ENCODE results near the gene SLC6A8.
"Not testable (repeated sequence)": the region's sequence is repeated elsewhere in the genome, so short reads cannot be mapped to it uniquely, and the experiment has no call there.

DNA sequence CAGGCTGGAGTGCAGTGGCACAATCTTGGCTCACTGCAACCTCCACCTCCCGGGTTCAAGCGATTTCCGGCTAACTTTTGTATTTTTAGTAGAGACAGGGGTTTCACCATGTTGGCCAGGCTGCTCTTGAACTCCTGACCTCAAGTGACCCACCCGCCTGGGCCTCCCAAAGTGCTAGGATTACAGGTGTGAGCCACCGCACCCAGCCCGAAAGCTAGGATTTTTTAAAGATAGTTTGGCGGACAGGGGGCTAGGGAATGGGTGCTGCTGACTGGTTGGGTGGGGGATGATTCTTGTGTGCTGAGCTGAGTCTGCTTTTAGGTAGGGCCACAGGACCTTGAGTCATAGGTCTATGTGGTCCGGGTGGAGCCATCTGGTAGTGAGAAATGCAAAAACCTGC is 4.2 kb upstream of the SLC6A8 start:
- TF ChIP-seq, protein P1, sequence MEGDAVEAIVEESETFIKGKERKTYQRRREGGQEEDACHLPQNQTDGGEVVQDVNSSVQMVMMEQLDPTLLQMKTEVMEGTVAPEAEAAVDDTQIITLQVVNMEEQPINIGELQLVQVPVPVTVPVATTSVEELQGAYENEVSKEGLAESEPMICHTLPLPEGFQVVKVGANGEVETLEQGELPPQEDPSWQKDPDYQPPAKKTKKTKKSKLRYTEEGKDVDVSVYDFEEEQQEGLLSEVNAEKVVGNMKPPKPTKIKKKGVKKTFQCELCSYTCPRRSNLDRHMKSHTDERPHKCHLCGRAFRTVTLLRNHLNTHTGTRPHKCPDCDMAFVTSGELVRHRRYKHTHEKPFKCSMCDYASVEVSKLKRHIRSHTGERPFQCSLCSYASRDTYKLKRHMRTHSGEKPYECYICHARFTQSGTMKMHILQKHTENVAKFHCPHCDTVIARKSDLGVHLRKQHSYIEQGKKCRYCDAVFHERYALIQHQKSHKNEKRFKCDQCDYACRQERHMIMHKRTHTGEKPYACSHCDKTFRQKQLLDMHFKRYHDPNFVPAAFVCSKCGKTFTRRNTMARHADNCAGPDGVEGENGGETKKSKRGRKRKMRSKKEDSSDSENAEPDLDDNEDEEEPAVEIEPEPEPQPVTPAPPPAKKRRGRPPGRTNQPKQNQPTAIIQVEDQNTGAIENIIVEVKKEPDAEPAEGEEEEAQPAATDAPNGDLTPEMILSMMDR (IDR thresholded peaks at IDR 0.05): not testable (repeated sequence)
- not testable (repeated sequence) for TF ChIP-seq EP300 (IDR thresholded peaks at IDR 0.05)
